H1 (cell line): ENCODE measurements around the gene RASAL2. TPM values are rescaled to one million over a fixed set of nuclear protein-coding genes. Genes with fewer than 3 reads are reported as not detected.

Source experiments
- CTCF ChIA-PET: fragments of 300-600 bp; sonication (Branson Sonifier 250); formaldehyde crosslinking; loops from one replicate; lab custom pipeline; 2021; ENCODE audit not compliant: partially characterized antibody; lab: Charles Lee
- POLR2A ChIA-PET: fragments of 300-600 bp; sonication (Branson Sonifier 250); formaldehyde crosslinking; loops from one replicate; lab custom pipeline; 2021; ENCODE audit warnings: inconsistent platforms; ENCODE audit not compliant: partially characterized antibody; lab: Charles Lee
- DNase-seq, 2 experiments: peaks; one replicate each; pipeline versions ENCODE4 v3.0.0 to v3.0.0-alpha.2; 2010 to 2022; ENCODE audit warnings: low spot score in 2 of 2, low read depth in 1 of 2, mixed read lengths in 1 of 2
- FAIRE-seq: peaks from 2 replicates; lab custom pipeline; 2011; peaks lifted over from hg19 to GRCh38; lab: Jason Lieb, UNC
- H2AFZ ChIP-seq: 2 replicates; pipeline ENCODE4 v1.8.1; 2012; ENCODE audit warnings: low read length, inconsistent platforms
- H2AK5ac ChIP-seq: 2 replicates; pipeline ENCODE4 v1.6.1; 2013; ENCODE audit warnings: low read depth, low read length
- H2BK120ac ChIP-seq: replicated peaks from 2 replicates; pipeline ENCODE3; 2013; ENCODE audit warnings: low read depth, low read length, inconsistent platforms
- H2BK12ac ChIP-seq: 2 replicates; pipeline ENCODE4 v1.6.1; 2013; ENCODE audit warnings: low read depth, low read length
- H2BK15ac ChIP-seq: 2 replicates; pipeline ENCODE4 v1.6.1; 2013; ENCODE audit warnings: low read length
- H2BK20ac ChIP-seq: 2 replicates; pipeline ENCODE4 v1.6.1; 2013; ENCODE audit warnings: low read length
- H2BK5ac ChIP-seq: 2 replicates; pipeline ENCODE4 v1.6.1; 2013; ENCODE audit warnings: low read depth, low read length
- H3K14ac ChIP-seq: 2 replicates; pipeline ENCODE4 v1.6.1; 2013; ENCODE audit warnings: inconsistent platforms; ENCODE audit not compliant: insufficient read length
- H3K18ac ChIP-seq: 2 replicates; pipeline ENCODE4 v1.6.1; 2013; ENCODE audit warnings: low read length; ENCODE audit errors: extremely low read depth
- H3K23ac ChIP-seq: 2 replicates; pipeline ENCODE4 v1.6.1; 2013; ENCODE audit warnings: inconsistent platforms; ENCODE audit not compliant: insufficient read length
- H3K23me2 ChIP-seq: 2 replicates; pipeline ENCODE4 v1.6.1; 2013; ENCODE audit warnings: low read depth, low read length
- H3K27ac ChIP-seq: 2 replicates; pipeline ENCODE4 v1.6.1; 2011; ENCODE audit warnings: low read depth, low read length, inconsistent platforms
- H3K27me3 ChIP-seq, 4 experiments: replicated peaks in 1 of 4; 1 replicate in 1 of 4; 2 replicates in 3 of 4; pipeline versions ENCODE4 v1.6.1 to v1.8.1; 2011 to 2013; ENCODE audit warnings: low read length in 3 of 4, mild to moderate bottlenecking in 3 of 4, inconsistent platforms in 2 of 4, mixed read lengths in 2 of 4, moderate library complexity in 1 of 4; ENCODE audit not compliant: control insufficient read depth in 3 of 4, insufficient read depth in 3 of 4; ENCODE audit errors: extremely low read depth in 1 of 4
- H3K36me3 ChIP-seq, 4 experiments: 2 replicates each; pipeline versions ENCODE4 v1.6.1 to v1.8.1; 2011 to 2013; ENCODE audit warnings: mild to moderate bottlenecking in 4 of 4, low read length in 3 of 4, moderate library complexity in 2 of 4, control low read depth in 1 of 4, inconsistent platforms in 1 of 4; ENCODE audit not compliant: insufficient read depth in 4 of 4, control insufficient read depth in 2 of 4
- H3K4ac ChIP-seq: replicated peaks from 2 replicates; pipeline ENCODE3; 2013; ENCODE audit warnings: low read length, low read depth, mixed read lengths, inconsistent platforms; ENCODE audit not compliant: insufficient read length
- H3K4me1 ChIP-seq, 4 experiments: replicated peaks in 1 of 4; 1 replicate in 1 of 4; 2 replicates in 3 of 4; pipeline versions ENCODE4 v1.6.1 to v1.8.1; 2011 to 2013; ENCODE audit warnings: low read length in 3 of 4, inconsistent platforms in 2 of 4, mixed read lengths in 1 of 4; ENCODE audit not compliant: insufficient read depth in 4 of 4, control insufficient read depth in 3 of 4
- H3K4me2 ChIP-seq, 2 experiments: 2 replicates each; pipeline versions ENCODE4 v1.6.1 to v1.8.1; 2011 to 2013; ENCODE audit warnings: low read depth in 2 of 2, low read length in 2 of 2, control low read depth in 1 of 2, inconsistent platforms in 1 of 2, mild to moderate bottlenecking in 1 of 2; ENCODE audit not compliant: insufficient read depth in 1 of 2
- H3K4me3 ChIP-seq, 4 experiments: fragments of 200-600, 300-600 bp in 1 of 4; sonication (generic), shearing (Covaris generic), sonication (Bioruptor Twin) in 1 of 4; 2 replicates each; pipeline versions ENCODE4 v1.5.1 to v1.8.1; 2011 to 2016; ENCODE audit warnings: low read length in 4 of 4, low read depth in 3 of 4, control low read depth in 2 of 4, inconsistent platforms in 2 of 4, mild to moderate bottlenecking in 2 of 4, mixed read lengths in 1 of 4, moderate library complexity in 1 of 4; ENCODE audit not compliant: insufficient read depth in 2 of 4; ENCODE audit errors: extremely low read depth in 1 of 4
- H3K56ac ChIP-seq: replicated peaks from 2 replicates; pipeline ENCODE3; 2013; ENCODE audit warnings: low read depth, mild to moderate bottlenecking, mixed read lengths, low read length, inconsistent platforms; ENCODE audit not compliant: insufficient read length
- H3K79me1 ChIP-seq: 2 replicates; pipeline ENCODE4 v1.6.1; 2013; ENCODE audit warnings: low read depth, low read length, control low read depth
- H3K79me2 ChIP-seq, 2 experiments: 2 replicates each; pipeline versions ENCODE4 v1.6.1 to v1.8.1; 2012 to 2013; ENCODE audit warnings: low read length in 2 of 2, mild to moderate bottlenecking in 2 of 2, inconsistent platforms in 1 of 2; ENCODE audit not compliant: insufficient read depth in 2 of 2, control insufficient read depth in 1 of 2
- H3K9ac ChIP-seq, 4 experiments: replicated peaks in 1 of 4; 1 replicate in 1 of 4; 2 replicates in 3 of 4; pipeline versions ENCODE4 v1.6.1 to v1.8.1; 2011 to 2013; ENCODE audit warnings: low read depth in 3 of 4, low read length in 3 of 4, control low read depth in 2 of 4, mild to moderate bottlenecking in 2 of 4, moderate library complexity in 2 of 4, inconsistent platforms in 1 of 4; ENCODE audit errors: extremely low read depth in 1 of 4
- H3K9me3 ChIP-seq, 2 experiments: 2 replicates each; pipeline versions ENCODE4 v1.6.1 to v1.8.1; 2012 to 2013; ENCODE audit warnings: mild to moderate bottlenecking in 2 of 2, moderate library complexity in 2 of 2, control low read depth in 1 of 2, inconsistent platforms in 1 of 2, low read depth in 1 of 2, low read length in 1 of 2, mixed read lengths in 1 of 2; ENCODE audit not compliant: insufficient read depth in 2 of 2
- H4K20me1 ChIP-seq, 2 experiments: replicated peaks in 1 of 2; 2 replicates each; pipeline versions ENCODE3 to v1.8.1; 2011 to 2013; ENCODE audit warnings: inconsistent platforms in 2 of 2, low read length in 2 of 2, mild to moderate bottlenecking in 1 of 2; ENCODE audit not compliant: insufficient read depth in 2 of 2, control insufficient read depth in 1 of 2
- H4K5ac ChIP-seq: 2 replicates; pipeline ENCODE4 v1.6.1; 2013; ENCODE audit warnings: low read length, low read depth, mixed read lengths, inconsistent platforms; ENCODE audit not compliant: insufficient read length
- H4K8ac ChIP-seq: 2 replicates; pipeline ENCODE4 v1.8.0; 2013; ENCODE audit warnings: mild to moderate bottlenecking, moderate library complexity, low read length, inconsistent platforms; ENCODE audit not compliant: insufficient read depth; ENCODE audit errors: extremely low read depth
- H4K91ac ChIP-seq: replicated peaks from 2 replicates; pipeline ENCODE3; 2013; ENCODE audit warnings: low read length, mixed read lengths, inconsistent platforms; ENCODE audit not compliant: insufficient read length
- SIRT6 ChIP-seq: IDR thresholded peaks from one replicate; pipeline ENCODE4 v1.7.1; 2012; ENCODE audit warnings: low read length, inconsistent platforms
- WGBS, 2 experiments: shearing (Covaris generic) in 1 of 2; methylation state at CpG; one replicate each; pipeline versions ENCODE4 v1.1.6 to v1.1.7; 2013 to 2015; ENCODE audit warnings: low lambda C conversion rate in 2 of 2, mixed read lengths in 2 of 2, inconsistent platforms in 1 of 2, low coverage in 1 of 2, missing lambda C conversion rate in 1 of 2; ENCODE audit not compliant: insufficient replicate concordance in 2 of 2, insufficient coverage in 1 of 2, insufficient read length in 1 of 2; ENCODE audit errors: extremely low coverage in 1 of 2, missing lambda C conversion rate in 1 of 2; 5-methylcytosine and 5-hydroxymethylcytosine counted together
- polyA plus RNA-seq, 7 experiments: library from polyadenylated mRNA; depleted of rRNA in 3 of 7; stranded (reverse) in 5 of 7; unstranded in 2 of 7; fragments of >200 nt in 5 of 7; fragments of 200-250 nt in 2 of 7; gene quantifications; 1 replicate in 5 of 7; 2 replicates in 1 of 7; 4 replicates in 1 of 7; pipeline versions ENCODE4 v1.2.1 to v1.2.3, GENCODE V29; 2011 to 2013; ENCODE audit warnings: missing spikeins in 2 of 7, mixed read lengths in 2 of 7
- total RNA-seq: library from RNA; stranded (reverse); fragmentation: NEBNext Ultra II Directional; extraction: Animal tissue kit (Norgen Biotek cat#: 25700); gene quantifications from 2 replicates; pipeline ENCODE4 v1.2.1, GENCODE V29; 2021

The RASAL2 gene
- total and polyA plus RNA-seq, 2 of the 8 experiments (the other 6 are each of a cell fraction or from before 2014, with no cell fraction given) = 15.9 to 32.5 TPM

DNA sequence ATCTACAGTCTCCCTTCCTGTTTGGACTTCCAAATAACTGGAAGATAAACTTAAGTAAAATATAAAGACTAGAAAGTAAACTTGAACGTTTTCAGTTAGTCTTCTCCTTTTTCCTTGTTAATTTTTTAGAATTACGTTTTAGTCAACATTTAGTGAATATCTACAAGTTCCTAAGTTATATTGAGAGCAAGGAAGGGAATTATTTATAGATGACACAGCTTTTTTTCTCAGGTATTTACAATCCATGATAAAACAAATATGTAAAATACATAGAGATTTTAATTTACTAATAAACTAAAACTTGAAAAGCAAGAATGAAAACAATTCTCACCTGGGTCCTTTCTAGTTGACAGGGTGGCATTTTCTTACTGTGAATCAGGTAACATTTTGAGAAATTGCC lies 313.3 kb downstream of the RASAL2 start:
- Histone ChIP-seq H3K9ac (no peak overlapping the region), H3K79me1 (no peaks in the 10 kb centered on the region; the same call in 1 of the 2 replicates), H2BK12ac (no peak overlapping the region), H3K79me2 (0 out of 4 replicates have a peak, but pooled peaks cover 0 to 2% of the 10 kb centered on the region in 2 experiments), H3K27ac (no peak overlapping the region), H3K23ac (no peak overlapping the region), H3K27me3 (no peaks in the 10 kb centered on the region), H2BK15ac (no peak overlapping the region), H2AFZ (no peak overlapping the region), H3K23me2 (no peaks in the 10 kb centered on the region), H4K91ac (no peak overlapping the region), H4K20me1 (peaks cover 0 to 2% of the 10 kb centered on the region in 2 experiments), H3K4me3 (no peak overlapping the region), H3K4me1 (peaks cover 0 to 3% (median 0%) of the 10 kb centered on the region in 4 experiments; a peak in 2 of 7 replicates), H2BK20ac (no peak overlapping the region), H3K14ac (no peak overlapping the region), H4K5ac (no peak overlapping the region), H4K8ac (no peak overlapping the region), H3K4ac (no peak overlapping the region), H3K4me2 (no peak overlapping the region), H3K18ac (no peak overlapping the region), H3K9me3 (no peaks in the 10 kb centered on the region), H3K36me3 (no peaks in the 10 kb centered on the region), H2AK5ac (no peak overlapping the region), H2BK120ac (no peak overlapping the region), H3K56ac (no peak overlapping the region), H2BK5ac (no peak overlapping the region)
- 76% methylated on average over 2 of the region's 2 CpGs; no CpG with 5 or more reads in 1 of the 2 experiments for WGBS, 2 experiments
- FAIRE-seq = no peak
- POLR2A ChIA-PET = no interaction called here
- no peak for DNase-seq
- CTCF ChIA-PET = interaction anchor here (0.5 kb wide), 1 partner anchor 1158 kb away, joined by 3 read pairs; no protein-coding TSS in a partner anchor
- no peak for TF ChIP-seq SIRT6
